ENCODE measurements around the gene RBM23. TPM values are rescaled to one million over a fixed set of nuclear protein-coding genes. Genes with fewer than 3 reads are reported as not detected.

The RBM23 gene
- total and polyA plus RNA-seq, 10 of the 15 experiments (the other 5 are each of a cell fraction or from before 2014, with no cell fraction given): 54.0 to 72.6 (median 61.3) TPM

DNA sequence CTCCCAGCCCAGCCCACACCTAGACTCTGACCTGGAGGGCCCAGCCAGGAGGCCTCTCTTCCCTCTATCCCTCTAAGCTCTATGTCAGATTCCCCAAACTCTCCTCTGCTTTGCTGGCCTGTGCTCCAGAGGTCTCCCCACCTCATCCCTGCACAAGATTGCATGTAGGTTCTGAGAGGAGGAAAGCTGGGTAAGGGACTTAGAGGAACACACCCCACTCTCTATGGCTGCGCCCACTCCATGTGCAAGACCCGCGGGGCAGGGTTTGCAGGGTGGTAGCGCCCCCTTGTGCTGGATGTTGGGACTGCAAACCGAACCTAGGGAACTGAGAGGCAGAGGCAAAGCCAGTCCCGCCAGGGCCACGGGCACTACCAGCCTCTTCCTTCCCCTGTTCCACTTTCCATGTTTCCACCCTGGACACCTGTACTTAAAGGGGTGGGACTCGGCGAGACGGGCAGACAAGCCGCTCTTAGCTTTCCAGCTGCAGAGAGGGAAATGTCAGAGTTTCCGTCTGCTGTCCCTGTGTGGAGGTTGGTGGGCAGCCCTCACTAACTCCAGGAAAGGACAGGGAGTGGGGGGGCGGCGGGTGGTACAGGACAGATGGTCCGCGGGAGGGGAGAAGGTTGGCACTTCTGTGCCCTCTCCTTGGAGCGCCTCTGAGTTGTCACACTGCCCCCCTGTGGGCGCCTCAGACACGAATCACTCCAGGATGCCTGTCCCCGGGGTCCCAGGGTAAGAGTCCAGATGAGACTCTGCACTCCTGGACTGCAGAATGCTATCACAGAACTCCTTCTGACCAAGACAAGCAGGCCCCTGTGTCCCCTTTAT lies 65.8 kb downstream of the RBM23 start (continued):
- TF ChIP-seq BMI1 (IDR thresholded peaks at IDR 0.05; ENCODE audit: borderline replicate concordance): no peak
- no peak; the same call in 1 of the 2 replicates for TF ChIP-seq FOXK2 (IDR thresholded peaks at IDR 0.05)
- peak; percentile 42; the same call in 1 of the 2 replicates for TF ChIP-seq SIN3A (IDR thresholded peaks at IDR 0.05; ENCODE audit: low read depth, low read length)
- TF ChIP-seq EZH2 (IDR thresholded peaks at IDR 0.05; ENCODE audit: borderline replicate concordance, control insufficient read depth, low read depth, low read length): no peak
- peak; percentile 78; the same call in 1 of the 2 replicates for TF ChIP-seq DPF2 (IDR thresholded peaks at IDR 0.05)
- no peak for TF ChIP-seq SIX5 (IDR thresholded peaks at IDR 0.05; ENCODE audit: low read depth, low read length, severe bottlenecking)
- 0 out of 2 replicates have a peak, but pooled peaks have one; percentile 41 for TF ChIP-seq TCF3 (IDR thresholded peaks at IDR 0.05; ENCODE audit: borderline replicate concordance, insufficient read depth, low read depth, low read length)
- TF ChIP-seq NBN (IDR thresholded peaks at IDR 0.05): peak; percentile 71
- TF ChIP-seq RAD21 (IDR thresholded peaks at IDR 0.05; ENCODE audit: insufficient read depth, low read depth, low read length): peak; percentile 98
- TF ChIP-seq ZNF687 (IDR thresholded peaks at IDR 0.05): 0 out of 2 replicates have a peak, but pooled peaks have one; percentile 24
- peak; percentile 78; the same call in 1 of the 2 replicates for TF ChIP-seq LARP7 (IDR thresholded peaks at IDR 0.05)
- peak; percentile 89 for TF ChIP-seq YY1 (IDR thresholded peaks at IDR 0.05; ENCODE audit: low read depth, low read length)
- TF ChIP-seq ATF2 (IDR thresholded peaks at IDR 0.05; ENCODE audit: low read length): no peak
- 0 out of 2 replicates have a peak, but pooled peaks have one; percentile 54 for TF ChIP-seq CHD2 (IDR thresholded peaks at IDR 0.05; ENCODE audit: borderline replicate concordance, low read depth, low read length)
- TF ChIP-seq STAT3 (IDR thresholded peaks at IDR 0.05; ENCODE audit: low read depth, low read length): no peak
- TF ChIP-seq CBX3 (IDR thresholded peaks at IDR 0.05; ENCODE audit: borderline replicate concordance, low read depth): no peak
- no peak for TF ChIP-seq BRCA1 (IDR thresholded peaks at IDR 0.05; ENCODE audit: low read depth, low read length)
- no peak for TF ChIP-seq SP1 (IDR thresholded peaks at IDR 0.05; ENCODE audit: low read depth, low read length)
- TF ChIP-seq PRDM15 (CRISPR knock-in tag; IDR thresholded peaks at IDR 0.05): no peak
- peak; percentile 64; the same call in 1 of the 2 replicates for TF ChIP-seq GATAD2B (conservative IDR thresholded peaks at IDR 0.05; ENCODE audit: low read depth)

All from GM12878 (cell line).